Ishikawa (cell line): ENCODE results near the gene CDIP1.

Experiments
- EGR1 ChIP-seq: IDR thresholded peaks from 2 replicates; pipeline ENCODE4 v1.6.1; 2012
- EP300 ChIP-seq: IDR thresholded peaks from 2 replicates; pipeline ENCODE4 v1.6.1; 2012; ENCODE audit warnings: borderline replicate concordance
- FOXM1 ChIP-seq: IDR thresholded peaks from 2 replicates; pipeline ENCODE4 v1.6.1; 2012; ENCODE audit warnings: low read depth, borderline replicate concordance
- MAX ChIP-seq: IDR thresholded peaks from 2 replicates; pipeline ENCODE4 v1.6.1; 2012
- NFIC ChIP-seq: IDR thresholded peaks from 2 replicates; pipeline ENCODE4 v1.6.1; 2012
- REST ChIP-seq: IDR thresholded peaks from 2 replicates; pipeline ENCODE4 v1.6.1; 2012; ENCODE audit warnings: low read depth, mild to moderate bottlenecking
- TCF12 ChIP-seq: IDR thresholded peaks from 2 replicates; pipeline ENCODE4 v1.6.1; 2012; ENCODE audit warnings: low read depth
- YY1 ChIP-seq: IDR thresholded peaks from 2 replicates; pipeline ENCODE4 v1.6.1; 2012; ENCODE audit warnings: low read depth

GRCh38 chr16:4535627-4536108 lies 2.9 kb downstream of the CDIP1 start:
- TF ChIP-seq EP300: no peak
- TF ChIP-seq EGR1: no peak
- TF ChIP-seq FOXM1: no peak
- no peak for TF ChIP-seq TCF12
- TF ChIP-seq MAX: no peak
- TF ChIP-seq YY1: no peak
- no peak for TF ChIP-seq REST
- TF ChIP-seq NFIC: no peak
